ENCODE results near the gene MUC12. TPM values are rescaled to one million over a fixed set of nuclear protein-coding genes. Genes with fewer than 3 reads are reported as not detected.

Gene MUC12
- total and polyA plus RNA-seq, 2 of the 4 experiments (the other 2 are of a cell fraction): 4.0 TPM; not detected in 1

- H3K79me1 ChIP-seq (ENCODE audit: low read depth in 1 of 2, low read length in 2 of 2): no peaks in the 10 kb centered on the region
- H2BK20ac ChIP-seq (ENCODE audit: low read depth, low read length): no peak overlapping the region
- no peaks in the 10 kb centered on the region for H3K36me3 ChIP-seq (ENCODE audit: control insufficient read depth, insufficient read depth, low read length)
- no peak overlapping the region for H4K91ac ChIP-seq (ENCODE audit: insufficient read depth, low read depth, low read length)
- intact Hi-C loops (cut with micrococcal nuclease) (no loop called here), in situ Hi-C loops (cut with MboI; ENCODE audit: low sequenced_read_pairs) (loop anchor here (5.0 to 25.0 kb wide), 2 partner anchors 94 to 494 kb away; no protein-coding TSS in a partner anchor), dilution Hi-C loops (cut with HindIII; ENCODE audit: low sequenced_read_pairs, unreplicated experiment) (no loop called here)
- no peaks in the 10 kb centered on the region for H3K4me1 ChIP-seq (ENCODE audit: control insufficient read depth, insufficient read depth, low read length)
- H4K5ac ChIP-seq (ENCODE audit: low read depth, low read length): no peak overlapping the region
- no peak for DNase-seq
- no peak overlapping the region for H3K9ac ChIP-seq (ENCODE audit: low read depth, low read length)
- H3K4ac ChIP-seq (ENCODE audit: low read depth, low read length): no peak overlapping the region
- no peak overlapping the region for H2BK120ac ChIP-seq (ENCODE audit: low read depth, low read length)
- ChIA-PET CTCF (no interaction called here), POLR2A (ENCODE audit: unreplicated experiment) (no interaction called here)
- 7% methylated on average over 2 of the region's 6 CpGs; no CpG with 5 or more reads in 1 of the 2 experiments for WGBS, 2 experiments (ENCODE audit: extremely low coverage in 2 of 2, insufficient read length in 1 of 2)
- no peak overlapping the region for H3K18ac ChIP-seq (ENCODE audit: low read depth, low read length)
- no peak overlapping the region for H2AFZ ChIP-seq (replicated peaks; ENCODE audit: low read length, poor library complexity)
- no peak overlapping the region for H2BK15ac ChIP-seq (ENCODE audit: low read depth, low read length)
- no peak overlapping the region for H3K23ac ChIP-seq (ENCODE audit: low read depth, low read length)
- ATAC-seq (ENCODE audit: low read depth): no peak
- H3K27ac ChIP-seq (ENCODE audit: insufficient read depth, low read length): no peak overlapping the region
- no peak for TF ChIP-seq USF2 (IDR thresholded peaks at IDR 0.05; ENCODE audit: low read depth, low read length)
- TF ChIP-seq FOS (IDR thresholded peaks at IDR 0.05; ENCODE audit: low read depth, low read length): no peak
- no peak for TF ChIP-seq CTCF (conservative IDR thresholded peaks at IDR 0.05; ENCODE audit: low read depth, low read length)
- no peak for TF ChIP-seq MAFK (IDR thresholded peaks at IDR 0.05; ENCODE audit: low read depth, low read length)
- no peak overlapping the region for H2AK9ac ChIP-seq (replicated peaks; ENCODE audit: low read depth, low read length, poor library complexity)
- H3K14ac ChIP-seq (replicated peaks; ENCODE audit: low read depth, low read length): no peak overlapping the region
- H3K4me2 ChIP-seq (ENCODE audit: low read depth, low read length): no peak overlapping the region
- no peak overlapping the region for H3K4me3 ChIP-seq (ENCODE audit: insufficient read depth, low read depth, low read length)
- BruUV-seq (replicated peaks): no TSS peak
- no peaks in the 10 kb centered on the region; the same call in 1 of the 2 replicates for H3K9me3 ChIP-seq (ENCODE audit: control insufficient read depth, insufficient read depth, low read length)
- H3K27me3 ChIP-seq (ENCODE audit: control insufficient read depth, insufficient read depth, low read length): peaks cover 56% of the 10 kb centered on the region
- no peak overlapping the region for H2BK5ac ChIP-seq (ENCODE audit: low read depth, low read length, poor library complexity, severe bottlenecking)
- H2AK5ac ChIP-seq (ENCODE audit: low read depth, low read length): no peak overlapping the region
- no peak overlapping the region for H3K56ac ChIP-seq (ENCODE audit: extremely low read depth, insufficient read depth, low read length)
- no peak overlapping the region for H4K8ac ChIP-seq (ENCODE audit: low read depth in 2 of 2, low read length in 2 of 2)
- H4K20me1 ChIP-seq (ENCODE audit: insufficient read depth, low read length): no peaks in the 10 kb centered on the region; the same call in 1 of the 2 replicates
- H3K9me1 ChIP-seq (ENCODE audit: insufficient read depth, low read length): no peaks in the 10 kb centered on the region
Observed at GRCh38 chr7:100968031-100968430, 1.3 kb upstream of the MUC12 start.

Measured in IMR-90 (cell line).